Stomach (tissue), 4 donors: ENCODE data around the gene CMTM1.

Experiments
- EP300 ChIP-seq: sonication (generic); formaldehyde crosslinking; IDR thresholded peaks from one replicate; pipeline ENCODE4 v1.6.1; 2017; ENCODE audit warnings: antibody characterized with exemption
- POLR2A ChIP-seq, 4 donors: fragments of 450-650 bp; IDR thresholded peaks; one replicate each; pipeline ENCODE4 v1.6.1; 2016; ENCODE audit warnings: antibody characterized with exemption in 4 of 4, control low read depth in 2 of 4, mild to moderate bottlenecking in 1 of 4, moderate library complexity in 1 of 4
- POLR2AphosphoS5 ChIP-seq, 3 donors: sonication (generic); formaldehyde crosslinking; IDR thresholded peaks; one replicate each; pipeline ENCODE4 v1.6.1; 2016; ENCODE audit warnings: antibody characterized with exemption in 3 of 3
- TF ChIP-seq, protein P1 (sequence below), 7 experiments: fragments of 450-650 bp in 4 of 7; fragments of 200-600 bp in 3 of 7; sonication (generic) in 3 of 7; IDR thresholded peaks; one replicate each; pipeline ENCODE4 v1.5.1; 2016 to 2019; ENCODE audit warnings: antibody characterized with exemption in 7 of 7, control low read depth in 2 of 7, mild to moderate bottlenecking in 1 of 7

DNA sequence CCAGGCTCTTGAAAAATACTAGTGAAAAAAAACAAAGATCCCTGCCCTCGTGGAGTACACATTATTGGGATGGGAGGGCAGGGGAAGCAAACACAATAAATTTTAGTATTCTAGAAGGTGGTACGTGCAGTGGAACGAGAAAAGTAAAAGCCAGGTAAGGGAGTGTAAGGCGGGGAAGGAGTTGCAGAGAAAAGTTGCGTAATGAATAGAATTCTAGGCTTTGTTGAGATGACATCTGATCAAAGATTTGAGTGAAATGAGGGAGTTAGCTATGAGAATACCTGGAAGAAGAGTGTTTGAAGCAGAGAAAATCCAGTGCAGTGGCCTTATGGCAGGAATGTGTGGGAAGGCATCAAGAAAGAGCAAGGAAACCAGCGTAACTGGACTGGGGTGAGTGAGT is 11.7 kb upstream of the CMTM1 start:
- no peak for TF ChIP-seq POLR2AphosphoS5 (IDR thresholded peaks at IDR 0.05)
- TF ChIP-seq, protein P1, sequence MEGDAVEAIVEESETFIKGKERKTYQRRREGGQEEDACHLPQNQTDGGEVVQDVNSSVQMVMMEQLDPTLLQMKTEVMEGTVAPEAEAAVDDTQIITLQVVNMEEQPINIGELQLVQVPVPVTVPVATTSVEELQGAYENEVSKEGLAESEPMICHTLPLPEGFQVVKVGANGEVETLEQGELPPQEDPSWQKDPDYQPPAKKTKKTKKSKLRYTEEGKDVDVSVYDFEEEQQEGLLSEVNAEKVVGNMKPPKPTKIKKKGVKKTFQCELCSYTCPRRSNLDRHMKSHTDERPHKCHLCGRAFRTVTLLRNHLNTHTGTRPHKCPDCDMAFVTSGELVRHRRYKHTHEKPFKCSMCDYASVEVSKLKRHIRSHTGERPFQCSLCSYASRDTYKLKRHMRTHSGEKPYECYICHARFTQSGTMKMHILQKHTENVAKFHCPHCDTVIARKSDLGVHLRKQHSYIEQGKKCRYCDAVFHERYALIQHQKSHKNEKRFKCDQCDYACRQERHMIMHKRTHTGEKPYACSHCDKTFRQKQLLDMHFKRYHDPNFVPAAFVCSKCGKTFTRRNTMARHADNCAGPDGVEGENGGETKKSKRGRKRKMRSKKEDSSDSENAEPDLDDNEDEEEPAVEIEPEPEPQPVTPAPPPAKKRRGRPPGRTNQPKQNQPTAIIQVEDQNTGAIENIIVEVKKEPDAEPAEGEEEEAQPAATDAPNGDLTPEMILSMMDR (IDR thresholded peaks at IDR 0.05): no peak
- TF ChIP-seq POLR2A (IDR thresholded peaks at IDR 0.05): no peak
- no peak for TF ChIP-seq EP300
